A549 (cell line): ENCODE measurements around the gene MAT2A.

ENCODE experiments used
- CEBPB ChIP-seq, 2 experiments: fragments of >200 bp in 1 of 2; sonication (Bioruptor Twin) in 1 of 2; formaldehyde crosslinking in 1 of 2; IDR thresholded peaks; 2 replicates each; pipeline ENCODE4 v1.6.1; 2012 to 2016
- CHD2 ChIP-seq: fragments of 150-350 bp; IDR thresholded peaks from 2 replicates; pipeline ENCODE4 v1.6.1; 2014; ENCODE audit warnings: low read length; ENCODE audit not compliant: partially characterized antibody
- E2F6 ChIP-seq: IDR thresholded peaks from 2 replicates; pipeline ENCODE4 v1.6.1; 2012; ENCODE audit warnings: low read depth, borderline replicate concordance
- EP300 ChIP-seq, 2 experiments: fragments of >200 bp; sonication (Bioruptor Twin); formaldehyde crosslinking; IDR thresholded peaks; 2 replicates in 1 of 2; 3 replicates in 1 of 2; pipeline ENCODE4 v1.6.1; 2016 to 2017
- HDAC2 ChIP-seq: fragments of 200-600 bp; sonication (generic); IDR thresholded peaks from 2 replicates; pipeline ENCODE4 v1.6.1; 2016
- NR3C1 ChIP-seq: fragments of >200 bp; sonication (Bioruptor Twin); formaldehyde crosslinking; IDR thresholded peaks from 3 replicates; pipeline ENCODE4 v1.6.1; 2017
- POLR2A ChIP-seq: IDR thresholded peaks from 2 replicates; pipeline ENCODE4 v1.6.1; 2012; ENCODE audit warnings: mild to moderate bottlenecking, low read length
- SMC3 ChIP-seq: fragments of >200 bp; sonication (Bioruptor Twin); formaldehyde crosslinking; IDR thresholded peaks from 3 replicates; pipeline ENCODE4 v1.6.1; 2018; ENCODE audit warnings: inconsistent platforms
- ZFP36 ChIP-seq: fragments of 450-650 bp; IDR thresholded peaks from 2 replicates; pipeline ENCODE4 v1.6.1; 2014; ENCODE audit warnings: borderline replicate concordance; ENCODE audit not compliant: partially characterized antibody
- TF ChIP-seq, protein P1 (sequence below): IDR thresholded peaks from 2 replicates; pipeline ENCODE4 v1.6.1; 2012
- TF ChIP-seq, protein P2 (sequence below): fragments of 200-600 bp; sonication (generic); IDR thresholded peaks from 2 replicates; pipeline ENCODE4 v1.6.1; 2016; ENCODE audit warnings: antibody characterized with exemption, mild to moderate bottlenecking, moderate library complexity
- TF ChIP-seq, protein P3 (sequence below): fragments of >200 bp; sonication (Bioruptor Twin); formaldehyde crosslinking; IDR thresholded peaks from 3 replicates; pipeline ENCODE4 v1.5.1; 2016

- TF ChIP-seq E2F6 (no peak), POLR2A (no peak), SMC3 (no peak), CEBPB (IDR thresholded peaks at IDR 0.05) (no peak), NR3C1 (no peak), HDAC2 (no peak), ZFP36 (no peak), EP300 (IDR thresholded peaks at IDR 0.05) (no peak), CHD2 (no peak)
- TF ChIP-seq, protein P1, sequence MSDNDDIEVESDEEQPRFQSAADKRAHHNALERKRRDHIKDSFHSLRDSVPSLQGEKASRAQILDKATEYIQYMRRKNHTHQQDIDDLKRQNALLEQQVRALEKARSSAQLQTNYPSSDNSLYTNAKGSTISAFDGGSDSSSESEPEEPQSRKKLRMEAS = no peak
- TF ChIP-seq, protein P2, sequence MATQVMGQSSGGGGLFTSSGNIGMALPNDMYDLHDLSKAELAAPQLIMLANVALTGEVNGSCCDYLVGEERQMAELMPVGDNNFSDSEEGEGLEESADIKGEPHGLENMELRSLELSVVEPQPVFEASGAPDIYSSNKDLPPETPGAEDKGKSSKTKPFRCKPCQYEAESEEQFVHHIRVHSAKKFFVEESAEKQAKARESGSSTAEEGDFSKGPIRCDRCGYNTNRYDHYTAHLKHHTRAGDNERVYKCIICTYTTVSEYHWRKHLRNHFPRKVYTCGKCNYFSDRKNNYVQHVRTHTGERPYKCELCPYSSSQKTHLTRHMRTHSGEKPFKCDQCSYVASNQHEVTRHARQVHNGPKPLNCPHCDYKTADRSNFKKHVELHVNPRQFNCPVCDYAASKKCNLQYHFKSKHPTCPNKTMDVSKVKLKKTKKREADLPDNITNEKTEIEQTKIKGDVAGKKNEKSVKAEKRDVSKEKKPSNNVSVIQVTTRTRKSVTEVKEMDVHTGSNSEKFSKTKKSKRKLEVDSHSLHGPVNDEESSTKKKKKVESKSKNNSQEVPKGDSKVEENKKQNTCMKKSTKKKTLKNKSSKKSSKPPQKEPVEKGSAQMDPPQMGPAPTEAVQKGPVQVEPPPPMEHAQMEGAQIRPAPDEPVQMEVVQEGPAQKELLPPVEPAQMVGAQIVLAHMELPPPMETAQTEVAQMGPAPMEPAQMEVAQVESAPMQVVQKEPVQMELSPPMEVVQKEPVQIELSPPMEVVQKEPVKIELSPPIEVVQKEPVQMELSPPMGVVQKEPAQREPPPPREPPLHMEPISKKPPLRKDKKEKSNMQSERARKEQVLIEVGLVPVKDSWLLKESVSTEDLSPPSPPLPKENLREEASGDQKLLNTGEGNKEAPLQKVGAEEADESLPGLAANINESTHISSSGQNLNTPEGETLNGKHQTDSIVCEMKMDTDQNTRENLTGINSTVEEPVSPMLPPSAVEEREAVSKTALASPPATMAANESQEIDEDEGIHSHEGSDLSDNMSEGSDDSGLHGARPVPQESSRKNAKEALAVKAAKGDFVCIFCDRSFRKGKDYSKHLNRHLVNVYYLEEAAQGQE = no peak
- TF ChIP-seq, protein P3, sequence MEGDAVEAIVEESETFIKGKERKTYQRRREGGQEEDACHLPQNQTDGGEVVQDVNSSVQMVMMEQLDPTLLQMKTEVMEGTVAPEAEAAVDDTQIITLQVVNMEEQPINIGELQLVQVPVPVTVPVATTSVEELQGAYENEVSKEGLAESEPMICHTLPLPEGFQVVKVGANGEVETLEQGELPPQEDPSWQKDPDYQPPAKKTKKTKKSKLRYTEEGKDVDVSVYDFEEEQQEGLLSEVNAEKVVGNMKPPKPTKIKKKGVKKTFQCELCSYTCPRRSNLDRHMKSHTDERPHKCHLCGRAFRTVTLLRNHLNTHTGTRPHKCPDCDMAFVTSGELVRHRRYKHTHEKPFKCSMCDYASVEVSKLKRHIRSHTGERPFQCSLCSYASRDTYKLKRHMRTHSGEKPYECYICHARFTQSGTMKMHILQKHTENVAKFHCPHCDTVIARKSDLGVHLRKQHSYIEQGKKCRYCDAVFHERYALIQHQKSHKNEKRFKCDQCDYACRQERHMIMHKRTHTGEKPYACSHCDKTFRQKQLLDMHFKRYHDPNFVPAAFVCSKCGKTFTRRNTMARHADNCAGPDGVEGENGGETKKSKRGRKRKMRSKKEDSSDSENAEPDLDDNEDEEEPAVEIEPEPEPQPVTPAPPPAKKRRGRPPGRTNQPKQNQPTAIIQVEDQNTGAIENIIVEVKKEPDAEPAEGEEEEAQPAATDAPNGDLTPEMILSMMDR = no peak
Observed at GRCh38 chr2:85554980-85555612, 16.1 kb downstream of the MAT2A start.
